ENCODE measurements around the gene GTF2I. TPM values are rescaled to one million over a fixed set of nuclear protein-coding genes. Genes with fewer than 3 reads are reported as not detected.
A peak's percentile ranks its signal among the peaks of the same experiment; 100 is the strongest.
"Not testable (repeated sequence)": the region's sequence is repeated elsewhere in the genome, so short reads cannot be mapped to it uniquely, and the experiment has no call there.

GTF2I gene
- total and polyA plus RNA-seq, 2 experiments from 2014 or later, result 204 to 219 TPM

DNA sequence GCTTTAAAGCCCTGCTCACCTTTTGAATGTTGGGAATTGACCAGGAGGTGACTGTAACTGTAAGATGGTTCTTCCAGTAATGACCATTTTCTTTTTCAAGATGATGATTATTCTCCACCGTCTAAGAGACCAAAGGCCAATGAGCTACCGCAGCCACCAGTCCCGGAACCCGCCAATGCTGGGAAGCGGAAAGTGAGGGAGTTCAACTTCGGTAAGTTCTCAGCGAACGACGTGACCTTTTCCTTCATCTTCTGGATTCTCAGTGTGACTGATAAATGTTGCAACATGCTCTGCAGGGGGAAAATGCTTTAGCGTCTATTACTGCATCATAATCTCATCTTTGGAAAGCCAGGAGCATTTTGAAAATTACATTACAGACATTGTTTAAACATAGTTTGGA is 71.2 kb downstream of the GTF2I start:
- not testable (repeated sequence) for H3K27ac Mint-ChIP-seq; H3K79me2 ChIP-seq (replicated peaks; ENCODE audit: insufficient read depth); H3K36me3 ChIP-seq (ENCODE audit: insufficient read depth); H3F3A ChIP-seq (replicated peaks; ENCODE audit: low read depth); H3K4me2 ChIP-seq; H3K4me1 Mint-ChIP-seq; H2AFZ ChIP-seq; H3K27me3 Mint-ChIP-seq (ENCODE audit: insufficient read depth, low read depth, poor library complexity); H3K9me3 Mint-ChIP-seq; H4K20me1 ChIP-seq (replicated peaks; ENCODE audit: insufficient read depth); DNase-seq (ENCODE audit: low spot score); H3K9me2 ChIP-seq (ENCODE audit: insufficient read depth); H3K4me3 Mint-ChIP-seq; H3K4me1 ChIP-seq (ENCODE audit: insufficient read depth); H3K27me3 ChIP-seq (ENCODE audit: insufficient read depth); H3K27ac ChIP-seq (ENCODE audit: low read depth); ATAC-seq; H3K4me3 ChIP-seq
- peaks cover 12% of the 10 kb centered on the region; the same call in 2 of the 3 replicates for H3K36me3 Mint-ChIP-seq (ENCODE audit: low read depth)

DNA sequence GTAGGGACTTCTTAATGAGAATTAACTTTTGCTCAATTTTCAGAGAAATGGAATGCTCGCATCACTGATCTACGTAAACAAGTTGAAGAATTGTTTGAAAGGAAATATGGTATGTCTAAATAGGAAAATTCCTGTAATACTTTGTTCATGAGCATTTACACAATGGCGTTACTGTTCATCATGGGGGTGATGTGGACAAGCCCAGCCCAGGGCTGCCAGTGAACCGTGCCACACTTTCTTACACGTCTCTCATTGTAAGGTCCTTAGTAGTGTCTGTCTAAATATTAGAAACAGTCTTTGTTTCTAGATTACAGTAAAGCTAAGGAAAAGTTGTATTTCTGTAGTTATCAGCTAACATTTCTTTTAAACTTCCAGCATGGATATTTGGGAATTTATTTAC is 72.7 kb downstream of the GTF2I start:
- H3K4me2 ChIP-seq; H3K27ac Mint-ChIP-seq; H3K4me1 ChIP-seq (ENCODE audit: insufficient read depth); H3K27me3 Mint-ChIP-seq (ENCODE audit: insufficient read depth, low read depth, poor library complexity); ATAC-seq; H4K20me1 ChIP-seq (replicated peaks; ENCODE audit: insufficient read depth); H3F3A ChIP-seq (replicated peaks; ENCODE audit: low read depth); H3K9me2 ChIP-seq (ENCODE audit: insufficient read depth); H3K27ac ChIP-seq (ENCODE audit: low read depth); H3K36me3 Mint-ChIP-seq (ENCODE audit: low read depth); H3K4me3 ChIP-seq; H3K4me3 Mint-ChIP-seq; DNase-seq (ENCODE audit: low spot score); H3K4me1 Mint-ChIP-seq; H2AFZ ChIP-seq; H3K27me3 ChIP-seq (ENCODE audit: insufficient read depth); H3K79me2 ChIP-seq (replicated peaks; ENCODE audit: insufficient read depth); H3K36me3 ChIP-seq (ENCODE audit: insufficient read depth); H3K9me3 Mint-ChIP-seq: not testable (repeated sequence)

DNA sequence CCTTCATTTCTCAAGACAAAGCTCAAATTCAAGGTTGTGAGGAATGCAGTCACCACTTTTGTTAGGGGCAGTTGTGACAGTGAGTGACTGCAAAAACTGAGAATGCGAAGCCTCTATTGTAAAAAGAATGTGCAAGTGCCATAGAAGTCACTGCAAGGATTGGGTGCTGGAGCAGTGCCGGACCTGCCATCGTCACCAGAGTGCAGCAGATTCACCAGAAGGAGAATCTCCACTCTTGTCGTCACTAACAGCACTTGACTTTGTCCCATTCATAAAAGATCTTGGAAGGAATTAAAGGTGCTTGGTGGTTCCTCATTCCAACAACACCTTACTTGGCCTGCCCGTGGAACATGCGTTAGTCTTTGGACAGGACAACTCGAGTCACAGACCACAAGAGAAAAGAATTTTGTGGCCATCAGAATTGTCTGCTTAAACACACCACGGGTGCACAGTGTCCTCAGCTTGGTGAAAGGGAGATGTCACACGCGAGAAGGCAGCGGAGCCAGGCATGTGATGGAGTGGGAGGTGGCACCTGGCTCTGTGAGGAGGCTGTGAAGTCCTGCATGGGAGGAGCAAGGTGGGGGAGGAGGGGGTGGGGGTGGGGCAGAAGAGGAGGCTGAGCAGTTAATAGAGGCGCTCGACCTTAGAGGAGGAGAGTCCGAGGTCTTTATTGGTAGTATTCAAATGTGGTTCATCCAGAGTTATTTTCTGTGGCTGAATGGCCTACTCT is 82.6 kb downstream of the GTF2I start:
- not testable (repeated sequence) for H3K4me3 Mint-ChIP-seq, H3K9me3 Mint-ChIP-seq

DNA sequence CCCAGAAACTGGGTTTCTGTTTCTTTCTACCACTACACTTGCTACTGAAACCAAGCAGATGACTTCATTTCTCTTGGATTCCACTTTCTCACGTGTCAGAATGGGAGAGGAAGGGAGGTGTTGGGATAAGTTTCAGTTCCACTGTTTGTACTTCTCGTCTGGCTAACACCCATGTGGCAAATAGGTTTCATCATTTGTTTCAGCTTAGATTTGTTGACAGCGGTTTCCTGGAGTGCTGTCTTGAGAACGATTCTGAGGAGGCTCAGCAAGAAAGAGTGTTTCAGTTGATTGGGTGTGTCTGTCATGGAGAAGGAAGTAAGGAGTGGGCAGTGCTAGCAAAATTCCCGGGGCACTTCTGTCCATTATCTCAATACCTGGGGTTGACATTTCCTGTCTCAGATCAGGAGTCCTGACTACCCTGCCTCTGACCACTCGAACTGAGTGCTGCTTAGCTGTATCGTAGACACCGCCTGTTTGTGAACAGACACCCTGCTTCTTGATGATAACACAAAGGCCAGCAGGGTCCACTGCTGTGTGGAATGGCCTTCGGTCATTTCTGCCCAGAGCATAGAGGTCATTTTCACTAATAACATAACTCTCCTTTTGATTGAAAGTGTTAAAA is 86.5 kb downstream of the GTF2I start:
- H3K9me2 ChIP-seq (ENCODE audit: insufficient read depth); H3K4me3 ChIP-seq; H3F3A ChIP-seq (replicated peaks; ENCODE audit: low read depth); H3K36me3 ChIP-seq (ENCODE audit: insufficient read depth); H3K9me3 Mint-ChIP-seq; H3K27ac Mint-ChIP-seq; DNase-seq (ENCODE audit: low spot score); H3K4me1 ChIP-seq (ENCODE audit: insufficient read depth); H4K20me1 ChIP-seq (replicated peaks; ENCODE audit: insufficient read depth); H3K4me1 Mint-ChIP-seq; H2AFZ ChIP-seq; H3K27ac ChIP-seq (ENCODE audit: low read depth); H3K36me3 Mint-ChIP-seq (ENCODE audit: low read depth); H3K27me3 ChIP-seq (ENCODE audit: insufficient read depth); H3K79me2 ChIP-seq (replicated peaks; ENCODE audit: insufficient read depth); H3K4me2 ChIP-seq; ATAC-seq; H3K27me3 Mint-ChIP-seq (ENCODE audit: insufficient read depth, low read depth, poor library complexity); H3K4me3 Mint-ChIP-seq: not testable (repeated sequence)

More for the DNA sequence above, 82.6 kb downstream of the GTF2I start:
- not testable (repeated sequence) for H3K27ac ChIP-seq (ENCODE audit: low read depth); H3K4me1 Mint-ChIP-seq; DNase-seq (ENCODE audit: low spot score); H3K4me2 ChIP-seq; H3K36me3 ChIP-seq (ENCODE audit: insufficient read depth); H3K27me3 ChIP-seq (ENCODE audit: insufficient read depth); H3K27ac Mint-ChIP-seq; H3K9me2 ChIP-seq (ENCODE audit: insufficient read depth); H3K4me1 ChIP-seq (ENCODE audit: insufficient read depth); H4K20me1 ChIP-seq (replicated peaks; ENCODE audit: insufficient read depth); H3K36me3 Mint-ChIP-seq (ENCODE audit: low read depth); H3K27me3 Mint-ChIP-seq (ENCODE audit: insufficient read depth, low read depth, poor library complexity); H3K4me3 ChIP-seq; H2AFZ ChIP-seq; H3F3A ChIP-seq (replicated peaks; ENCODE audit: low read depth); H3K79me2 ChIP-seq (replicated peaks; ENCODE audit: insufficient read depth)
- peak; percentile 73 for ATAC-seq

DNA sequence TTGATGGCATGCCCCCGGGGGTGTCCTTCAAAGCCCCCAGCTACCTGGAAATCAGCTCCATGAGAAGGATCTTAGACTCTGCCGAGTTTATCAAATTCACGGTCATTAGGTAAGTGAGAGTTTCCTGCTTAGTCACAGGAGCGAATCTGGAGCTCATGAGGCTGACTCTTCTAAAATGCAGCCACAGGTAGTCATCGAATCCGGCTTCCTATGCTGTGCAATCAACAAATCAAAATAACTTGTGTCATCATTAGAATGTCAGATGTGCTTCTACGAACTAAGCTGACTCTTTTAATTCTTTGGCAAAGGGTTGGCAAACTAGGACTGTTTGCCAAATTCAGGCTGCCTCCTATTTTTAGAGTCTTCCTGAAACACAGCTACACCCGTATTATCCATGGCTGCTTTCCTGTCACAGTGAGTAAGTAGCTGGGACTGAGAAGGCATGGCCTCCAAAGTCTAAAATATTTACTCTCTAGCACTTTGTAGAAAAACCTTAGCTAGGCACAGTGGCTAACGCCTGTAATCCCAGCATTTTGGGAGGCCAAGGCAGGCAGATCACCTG is 96.5 kb downstream of the GTF2I start:
- not testable (repeated sequence) for H3K27ac Mint-ChIP-seq

DNA sequence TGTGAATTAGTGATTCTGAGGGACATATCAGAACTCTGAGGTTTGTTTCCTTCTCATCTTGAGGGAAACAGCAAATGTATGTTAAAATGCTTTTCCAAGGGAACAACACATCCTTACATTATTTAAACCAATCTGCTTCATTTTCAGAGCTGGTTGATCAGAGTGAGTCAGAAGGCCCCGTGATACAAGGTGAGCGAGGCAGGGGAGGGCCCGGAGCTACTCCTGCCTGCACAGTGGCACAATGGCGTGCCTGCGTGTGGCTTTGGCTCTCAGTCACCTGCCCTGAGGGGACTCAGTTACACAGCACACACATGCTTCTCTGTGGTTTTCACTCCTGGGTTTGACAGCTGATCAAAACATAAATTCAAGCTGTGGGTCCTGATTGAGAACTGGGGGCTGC is 99.2 kb downstream of the GTF2I start:
- not testable (repeated sequence) for H3K36me3 Mint-ChIP-seq (ENCODE audit: low read depth); DNase-seq (ENCODE audit: low spot score); H3K4me2 ChIP-seq; H2AFZ ChIP-seq; H3K4me1 Mint-ChIP-seq; H4K20me1 ChIP-seq (replicated peaks; ENCODE audit: insufficient read depth); H3F3A ChIP-seq (replicated peaks; ENCODE audit: low read depth); H3K27ac ChIP-seq (ENCODE audit: low read depth); H3K9me3 Mint-ChIP-seq; H3K4me3 ChIP-seq; H3K4me3 Mint-ChIP-seq; H3K27me3 ChIP-seq (ENCODE audit: insufficient read depth); H3K4me1 ChIP-seq (ENCODE audit: insufficient read depth); H3K79me2 ChIP-seq (replicated peaks; ENCODE audit: insufficient read depth); H3K36me3 ChIP-seq (ENCODE audit: insufficient read depth); H3K9me2 ChIP-seq (ENCODE audit: insufficient read depth); H3K27me3 Mint-ChIP-seq (ENCODE audit: insufficient read depth, low read depth, poor library complexity); H3K27ac Mint-ChIP-seq; ATAC-seq

More for the DNA sequence above, 96.5 kb downstream of the GTF2I start:
- not testable (repeated sequence) for H3K9me2 ChIP-seq (ENCODE audit: insufficient read depth); H3K27ac ChIP-seq (ENCODE audit: low read depth); DNase-seq (ENCODE audit: low spot score); H3K36me3 ChIP-seq (ENCODE audit: insufficient read depth); H3K4me3 Mint-ChIP-seq; H3K4me1 ChIP-seq (ENCODE audit: insufficient read depth); H4K20me1 ChIP-seq (replicated peaks; ENCODE audit: insufficient read depth); H3K79me2 ChIP-seq (replicated peaks; ENCODE audit: insufficient read depth); H3K9me3 Mint-ChIP-seq; H2AFZ ChIP-seq; H3K4me1 Mint-ChIP-seq; H3K4me2 ChIP-seq; H3K36me3 Mint-ChIP-seq (ENCODE audit: low read depth); H3K27me3 ChIP-seq (ENCODE audit: insufficient read depth); H3K27me3 Mint-ChIP-seq (ENCODE audit: insufficient read depth, low read depth, poor library complexity); H3K4me3 ChIP-seq; H3F3A ChIP-seq (replicated peaks; ENCODE audit: low read depth); ATAC-seq
